Activated T-helper 2 cell treated with anti-CD3 and anti-CD28 coated beads, Interferon-gamma antibody, Interleukin-2, Interleukin-4, amounts not matched to agents 10 μg/mL and 5 μg/mL and 100 μg/mL, durations not matched to agents 14 hours and 24 hours and 36 hours (primary cell): ENCODE measurements around the gene ANK3. TPM values are rescaled to one million over a fixed set of nuclear protein-coding genes. Genes with fewer than 3 reads are reported as not detected.

Source experiments
- DNase-seq: peaks from one replicate; pipeline ENCODE4 v3.0.0; 2021; ENCODE audit warnings: low spot score
- H3K27ac Mint-ChIP-seq: one replicate; pipeline ENCODE4 v1.8.0; 2021; ENCODE audit warnings: mixed read lengths
- H3K27me3 Mint-ChIP-seq: one replicate; pipeline ENCODE4 v1.8.0; 2021; ENCODE audit warnings: low read depth, mixed read lengths
- H3K36me3 Mint-ChIP-seq: one replicate; pipeline ENCODE4 v1.8.0; 2021; ENCODE audit warnings: low read depth, mixed read lengths
- H3K4me1 Mint-ChIP-seq: one replicate; pipeline ENCODE4 v1.8.0; 2021; ENCODE audit warnings: low read depth, mixed read lengths
- H3K4me3 Mint-ChIP-seq: one replicate; pipeline ENCODE4 v1.8.0; 2021; ENCODE audit warnings: low read depth, mild to moderate bottlenecking, moderate library complexity, mixed read lengths
- H3K9me3 Mint-ChIP-seq: one replicate; pipeline ENCODE4 v1.8.0; 2021; ENCODE audit warnings: mixed read lengths
- intact Hi-C: fragments of 100-400 bp; cut with micrococcal nuclease; formaldehyde crosslinking; loops from one replicate; pipeline ENCODE4 v1.15.1; 2023
- total RNA-seq: library from RNA; stranded (reverse); gene quantifications from 2 replicates; pipeline ENCODE4 v1.2.3, GENCODE V29; 2022

ANK3 gene
- total RNA-seq, 1 donor from 2014 or later, result 14.4 TPM

- DNase-seq, result no peak
- intact Hi-C loops, result loop anchor here (1.0 kb wide), 1 partner anchor 22 kb away; no protein-coding TSS in a partner anchor
- peaks cover 13% of the 10 kb centered on the region for H3K36me3 Mint-ChIP-seq
Observed at GRCh38 chr10:60260321-60260720, 129.4 kb downstream of the ANK3 start.

GRCh38 chr10:60258429-60258797, 131.3 kb downstream of the ANK3 start:
- peaks cover 26% of the 10 kb centered on the region for H3K4me1 Mint-ChIP-seq
- intact Hi-C loops, result no loop called here
- no peaks in the 10 kb centered on the region for H3K27me3 Mint-ChIP-seq
- DNase-seq, result no peak
- H3K36me3 Mint-ChIP-seq, result peaks cover 11% of the 10 kb centered on the region
- H3K9me3 Mint-ChIP-seq, result no peaks in the 10 kb centered on the region
- no peak overlapping the region for H3K4me3 Mint-ChIP-seq
- no peak overlapping the region for H3K27ac Mint-ChIP-seq

More at GRCh38 chr10:60260321-60260720, 129.4 kb downstream of the ANK3 start:
- no peak overlapping the region for H3K4me3 Mint-ChIP-seq
- H3K9me3 Mint-ChIP-seq, result no peaks in the 10 kb centered on the region
- H3K4me1 Mint-ChIP-seq, result peaks cover 26% of the 10 kb centered on the region
- no peak overlapping the region for H3K27ac Mint-ChIP-seq
- H3K27me3 Mint-ChIP-seq, result no peaks in the 10 kb centered on the region

- DNase-seq, result no peak
- no peak overlapping the region for H3K27ac Mint-ChIP-seq
- H3K36me3 Mint-ChIP-seq, result peaks cover 9% of the 10 kb centered on the region
- no peaks in the 10 kb centered on the region for H3K27me3 Mint-ChIP-seq
- intact Hi-C loops, result no loop called here
- peaks cover 26% of the 10 kb centered on the region for H3K4me1 Mint-ChIP-seq
- no peak overlapping the region for H3K4me3 Mint-ChIP-seq
- H3K9me3 Mint-ChIP-seq, result no peaks in the 10 kb centered on the region
Observed at GRCh38 chr10:60257767-60258428, 131.8 kb downstream of the ANK3 start.

- Mint-ChIP-seq H3K27me3 (no peaks in the 10 kb centered on the region), H3K4me3 (no peak overlapping the region), H3K27ac (no peak overlapping the region), H3K36me3 (no peaks in the 10 kb centered on the region), H3K9me3 (no peaks in the 10 kb centered on the region), H3K4me1 (peaks cover 9% of the 10 kb centered on the region)
- intact Hi-C loops, result no loop called here
- DNase-seq, result no peak
Observed at GRCh38 chr10:60254776-60255175, 134.9 kb downstream of the ANK3 start.

GRCh38 chr10:60253484-60253883, 136.2 kb downstream of the ANK3 start:
- no peak overlapping the region for H3K27ac Mint-ChIP-seq
- H3K36me3 Mint-ChIP-seq, result no peaks in the 10 kb centered on the region
- H3K4me3 Mint-ChIP-seq, result no peak overlapping the region
- intact Hi-C loops, result no loop called here
- H3K27me3 Mint-ChIP-seq, result no peaks in the 10 kb centered on the region
- peaks cover under 1% of the 10 kb centered on the region for H3K4me1 Mint-ChIP-seq
- H3K9me3 Mint-ChIP-seq, result no peaks in the 10 kb centered on the region
- no peak for DNase-seq

GRCh38 chr10:60252688-60253087, 137.0 kb downstream of the ANK3 start:
- DNase-seq, result no peak
- Mint-ChIP-seq H3K27ac (no peak overlapping the region), H3K9me3 (no peaks in the 10 kb centered on the region), H3K4me1 (no peaks in the 10 kb centered on the region), H3K27me3 (no peaks in the 10 kb centered on the region), H3K36me3 (no peaks in the 10 kb centered on the region), H3K4me3 (no peak overlapping the region)
- intact Hi-C loops, result no loop called here

- no peaks in the 10 kb centered on the region for H3K4me1 Mint-ChIP-seq
- H3K27ac Mint-ChIP-seq, result no peak overlapping the region
- intact Hi-C loops, result no loop called here
- no peaks in the 10 kb centered on the region for H3K36me3 Mint-ChIP-seq
- H3K27me3 Mint-ChIP-seq, result no peaks in the 10 kb centered on the region
- no peaks in the 10 kb centered on the region for H3K9me3 Mint-ChIP-seq
- no peak for DNase-seq
- no peak overlapping the region for H3K4me3 Mint-ChIP-seq
Observed at GRCh38 chr10:60246382-60246781, 143.3 kb downstream of the ANK3 start.

- intact Hi-C loops, result loop anchor here (2.0 to 5.0 kb wide), 3 partner anchors 196 to 1048 kb away; no protein-coding TSS in a partner anchor
- Mint-ChIP-seq H3K4me1 (peaks cover 28% of the 10 kb centered on the region), H3K4me3 (no peak overlapping the region), H3K36me3 (no peaks in the 10 kb centered on the region), H3K27me3 (no peaks in the 10 kb centered on the region), H3K27ac (no peak overlapping the region), H3K9me3 (no peaks in the 10 kb centered on the region)
- DNase-seq, result no peak
Observed at GRCh38 chr10:60239228-60239627, 150.4 kb downstream of the ANK3 start.

- DNase-seq, result no peak
- H3K4me1 Mint-ChIP-seq, result peaks cover 28% of the 10 kb centered on the region
- no peaks in the 10 kb centered on the region for H3K27me3 Mint-ChIP-seq
- H3K9me3 Mint-ChIP-seq, result no peaks in the 10 kb centered on the region
- no peak overlapping the region for H3K27ac Mint-ChIP-seq
- H3K4me3 Mint-ChIP-seq, result no peak overlapping the region
- intact Hi-C loops, result loop anchor here (1.0 to 5.0 kb wide), 8 partner anchors 22 to 1049 kb away; no protein-coding TSS in a partner anchor
- H3K36me3 Mint-ChIP-seq, result no peaks in the 10 kb centered on the region
Observed at GRCh38 chr10:60238759-60239100, 150.9 kb downstream of the ANK3 start.

GRCh38 chr10:60237977-60238758, 151.5 kb downstream of the ANK3 start:
- intact Hi-C loops, result loop anchor here (1.0 to 5.0 kb wide), 8 partner anchors 22 to 1049 kb away; no protein-coding TSS in a partner anchor
- H3K27me3 Mint-ChIP-seq, result no peaks in the 10 kb centered on the region
- DNase-seq, result peak; percentile 24
- no peaks in the 10 kb centered on the region for H3K36me3 Mint-ChIP-seq
- no peaks in the 10 kb centered on the region for H3K9me3 Mint-ChIP-seq
- H3K27ac Mint-ChIP-seq, result peak overlapping the region; percentile 66
- peak overlapping the region; percentile 69 for H3K4me3 Mint-ChIP-seq
- peaks cover 28% of the 10 kb centered on the region for H3K4me1 Mint-ChIP-seq

- peak overlapping the region; percentile 69 for H3K4me3 Mint-ChIP-seq
- intact Hi-C loops, result loop anchor here (5.0 kb wide), 2 partner anchors 205 to 1050 kb away; no protein-coding TSS in a partner anchor
- H3K27ac Mint-ChIP-seq, result peak overlapping the region; percentile 79
- peaks cover 28% of the 10 kb centered on the region for H3K4me1 Mint-ChIP-seq
- H3K9me3 Mint-ChIP-seq, result no peaks in the 10 kb centered on the region
- no peaks in the 10 kb centered on the region for H3K36me3 Mint-ChIP-seq
- no peaks in the 10 kb centered on the region for H3K27me3 Mint-ChIP-seq
- DNase-seq, result peak; percentile 24
Observed at GRCh38 chr10:60236869-60237524, 152.7 kb downstream of the ANK3 start.

GRCh38 chr10:60235001-60235400, 154.7 kb downstream of the ANK3 start:
- no peaks in the 10 kb centered on the region for H3K9me3 Mint-ChIP-seq
- H3K4me1 Mint-ChIP-seq, result peaks cover 28% of the 10 kb centered on the region
- intact Hi-C loops, result loop anchor here (5.0 kb wide), 2 partner anchors 203 to 1052 kb away; no protein-coding TSS in a partner anchor
- no peaks in the 10 kb centered on the region for H3K36me3 Mint-ChIP-seq
- DNase-seq, result no peak
- H3K4me3 Mint-ChIP-seq, result no peak overlapping the region
- H3K27ac Mint-ChIP-seq, result no peak overlapping the region
- H3K27me3 Mint-ChIP-seq, result no peaks in the 10 kb centered on the region

- intact Hi-C loops, result no loop called here
- H3K4me3 Mint-ChIP-seq, result no peak overlapping the region
- no peaks in the 10 kb centered on the region for H3K36me3 Mint-ChIP-seq
- H3K27ac Mint-ChIP-seq, result no peak overlapping the region
- no peaks in the 10 kb centered on the region for H3K9me3 Mint-ChIP-seq
- H3K27me3 Mint-ChIP-seq, result no peaks in the 10 kb centered on the region
- peaks cover 28% of the 10 kb centered on the region for H3K4me1 Mint-ChIP-seq
- no peak for DNase-seq
Observed at GRCh38 chr10:60234551-60234950, 155.1 kb downstream of the ANK3 start.
